Neuron (in vitro differentiated cells): ENCODE results near the gene SLC6A2.

Source experiments
- H2AFZ ChIP-seq: one replicate; pipeline ENCODE4 v1.6.1; 2013; ENCODE audit warnings: low read depth, mild to moderate bottlenecking, inconsistent platforms, low read length, moderate library complexity
- H3K27me3 ChIP-seq: one replicate; pipeline ENCODE4 v1.6.1; 2013; ENCODE audit warnings: low read length; ENCODE audit not compliant: insufficient read depth
- H3K36me3 ChIP-seq: one replicate; pipeline ENCODE4 v1.6.1; 2013; ENCODE audit warnings: low read length; ENCODE audit not compliant: insufficient read depth
- H3K4me1 ChIP-seq: one replicate; pipeline ENCODE4 v1.6.1; 2013; ENCODE audit warnings: low read length; ENCODE audit not compliant: insufficient read depth
- H3K4me3 ChIP-seq: 2 replicates; pipeline ENCODE4 v1.5.1; 2013; ENCODE audit warnings: mild to moderate bottlenecking, low read length, moderate library complexity
- H3K9me3 ChIP-seq: one replicate; pipeline ENCODE4 v1.6.1; 2013; ENCODE audit warnings: low read length

SLC6A2 gene

DNA sequence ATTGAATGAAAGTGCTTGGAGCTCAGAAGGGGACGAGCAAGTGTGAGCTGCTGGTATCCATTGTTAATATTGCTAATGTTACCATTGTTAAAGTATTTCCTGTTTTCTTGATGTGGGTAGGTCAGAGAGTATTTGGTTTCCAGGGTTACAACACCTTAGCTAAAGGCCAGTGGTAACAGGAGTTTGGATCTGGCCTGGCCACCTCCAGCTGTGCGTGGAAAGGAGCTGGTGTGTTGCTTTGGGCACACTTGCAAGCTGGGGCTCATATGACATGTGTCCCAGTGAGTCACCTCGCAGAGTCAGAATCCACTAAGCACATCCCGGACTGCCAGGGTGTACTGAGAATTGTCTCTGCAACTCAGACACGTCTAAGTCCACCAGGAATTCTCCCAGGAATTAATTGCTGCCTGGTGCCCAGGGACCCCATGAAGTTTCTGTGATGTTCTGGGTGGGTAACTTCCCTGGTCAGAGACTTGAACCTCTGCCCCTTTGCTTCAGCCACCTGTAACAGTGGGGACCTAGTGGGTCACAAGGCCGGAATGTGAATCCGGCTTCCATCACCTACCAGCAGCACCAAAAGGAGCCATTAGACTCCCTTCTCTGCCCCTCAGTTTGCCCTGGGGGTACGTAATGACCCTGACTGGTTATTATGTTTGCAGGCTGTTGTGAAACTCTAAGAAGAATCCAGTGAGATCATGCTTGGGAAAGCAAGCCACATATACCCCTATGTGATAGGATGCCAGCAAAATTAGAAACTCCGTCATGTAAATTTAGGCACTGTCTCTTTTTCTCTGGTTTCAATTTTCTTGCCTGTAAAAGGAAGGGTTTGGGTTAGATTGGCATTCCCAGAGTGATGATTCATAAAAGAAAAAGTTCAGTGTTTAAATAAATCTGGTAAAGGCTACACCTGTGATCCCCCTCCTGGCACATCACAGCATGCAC is 12.8 kb downstream of the SLC6A2 start:
- Histone ChIP-seq H3K27me3 (no peaks in the 10 kb centered on the region), H3K36me3 (no peaks in the 10 kb centered on the region), H2AFZ (no peak overlapping the region), H3K4me3 (no peak overlapping the region), H3K4me1 (no peaks in the 10 kb centered on the region), H3K9me3 (no peaks in the 10 kb centered on the region)

DNA sequence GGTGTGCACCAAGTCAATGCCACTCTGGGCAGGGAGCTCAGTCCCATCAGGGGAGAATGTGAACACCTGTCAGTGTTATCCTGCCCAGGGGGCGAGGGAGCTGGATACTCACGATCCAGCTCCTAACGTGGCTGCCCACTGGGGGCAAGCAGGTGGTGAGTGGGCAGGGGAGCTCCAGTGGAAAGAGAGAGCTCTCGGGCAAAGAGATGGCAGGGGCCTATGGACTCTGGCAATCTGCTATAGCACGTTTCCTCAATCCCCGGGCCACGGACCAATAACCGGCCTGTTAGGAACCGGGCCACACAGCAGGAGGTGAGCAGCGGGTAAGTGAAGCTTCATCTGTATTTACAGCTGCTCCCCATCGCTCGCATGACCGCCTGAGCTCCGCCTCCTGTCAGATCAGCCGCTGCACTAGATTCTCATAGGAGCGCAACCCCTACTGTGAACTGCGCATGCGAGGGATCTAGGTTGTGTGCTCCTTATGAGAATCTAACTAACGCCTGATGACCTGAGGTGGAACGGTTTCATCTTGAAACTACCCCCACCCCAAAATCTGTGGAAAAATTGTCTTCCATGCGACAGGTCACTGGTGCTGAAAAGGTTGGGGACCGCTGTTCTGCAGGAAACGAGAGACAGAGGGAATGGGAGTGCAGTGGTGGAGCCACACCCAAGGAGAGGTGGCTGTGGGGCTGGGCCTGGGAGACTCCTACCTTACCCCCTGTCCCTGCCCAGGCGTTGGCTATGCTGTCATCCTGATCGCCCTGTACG is 15.6 kb downstream of the SLC6A2 start:
- H3K36me3 ChIP-seq, result no peaks in the 10 kb centered on the region

DNA sequence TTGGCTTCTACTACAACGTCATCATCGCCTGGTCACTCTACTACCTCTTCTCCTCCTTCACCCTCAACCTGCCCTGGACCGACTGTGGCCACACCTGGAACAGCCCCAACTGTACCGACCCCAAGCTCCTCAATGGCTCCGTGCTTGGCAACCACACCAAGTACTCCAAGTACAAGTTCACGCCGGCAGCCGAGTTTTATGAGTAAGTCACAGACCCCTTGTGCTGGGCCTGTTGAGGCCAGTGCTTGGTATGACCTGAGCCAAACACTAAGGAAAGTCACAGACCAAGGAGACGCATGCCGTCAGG is 16.1 kb downstream of the SLC6A2 start:
- no peaks in the 10 kb centered on the region for H3K4me1 ChIP-seq
- no peaks in the 10 kb centered on the region for H3K9me3 ChIP-seq
- H3K36me3 ChIP-seq, result no peaks in the 10 kb centered on the region
- H2AFZ ChIP-seq, result no peak overlapping the region
- peaks cover 2% of the 10 kb centered on the region for H3K27me3 ChIP-seq
- H3K4me3 ChIP-seq, result no peak overlapping the region

More for the DNA sequence above, 15.6 kb downstream of the SLC6A2 start:
- H3K4me1 ChIP-seq, result no peaks in the 10 kb centered on the region
- no peak overlapping the region for H2AFZ ChIP-seq
- H3K9me3 ChIP-seq, result no peaks in the 10 kb centered on the region
- peaks cover 1% of the 10 kb centered on the region for H3K27me3 ChIP-seq
- no peak overlapping the region for H3K4me3 ChIP-seq

DNA sequence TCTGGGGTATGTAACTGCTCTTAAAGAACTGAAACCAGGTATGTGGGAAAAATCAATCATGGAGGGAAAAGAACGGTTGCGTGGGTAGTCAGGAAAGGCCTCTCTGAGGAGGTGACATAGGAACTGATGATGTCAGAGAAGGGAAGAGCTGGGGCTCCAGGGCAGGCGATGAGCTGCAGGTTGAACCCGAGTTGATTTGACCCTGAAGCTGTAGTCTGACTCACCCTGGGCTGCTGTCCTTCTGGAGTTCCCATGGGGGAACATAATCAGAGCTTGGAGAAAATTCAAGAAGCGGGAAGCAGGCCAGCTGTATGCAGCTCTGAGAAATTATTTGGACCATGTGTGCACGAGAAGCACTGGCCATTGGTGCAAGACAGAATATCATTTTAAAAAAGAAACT is 16.7 kb downstream of the SLC6A2 start:
- Histone ChIP-seq H3K27me3 (peaks cover 2% of the 10 kb centered on the region), H3K36me3 (no peaks in the 10 kb centered on the region), H3K9me3 (no peaks in the 10 kb centered on the region), H3K4me3 (no peak overlapping the region), H3K4me1 (no peaks in the 10 kb centered on the region), H2AFZ (no peak overlapping the region)

DNA sequence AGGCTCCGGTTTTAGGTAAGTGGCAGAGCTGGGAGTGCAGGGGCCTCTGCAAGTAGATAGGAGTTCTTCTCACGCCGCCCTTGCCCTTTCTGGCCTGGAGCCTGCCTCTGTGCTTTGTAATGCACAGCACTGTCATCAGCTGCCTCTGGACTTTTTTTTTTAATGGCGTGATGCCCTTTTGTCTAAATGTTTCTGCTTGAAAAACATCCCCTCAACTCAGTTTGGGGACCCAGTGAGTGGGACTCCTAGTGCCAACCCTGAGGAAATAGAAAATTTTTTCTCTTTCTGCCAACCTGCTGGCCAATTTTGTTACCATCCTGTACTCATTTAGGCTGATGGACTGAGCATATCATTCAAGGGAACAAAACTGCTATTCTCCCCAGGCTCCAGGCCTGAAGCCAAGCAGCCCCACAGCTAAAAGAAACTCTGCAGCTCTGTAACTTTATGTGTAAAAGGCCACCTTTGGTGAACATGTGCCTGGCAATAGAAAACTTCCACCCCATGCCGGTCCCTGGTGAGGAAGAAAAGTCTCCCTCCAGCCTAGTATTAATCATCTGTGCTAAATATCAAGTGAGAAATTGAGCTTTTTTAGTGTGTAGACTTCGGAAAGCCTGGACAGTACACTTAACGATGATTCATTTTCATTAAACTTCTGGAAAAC is 22.5 kb downstream of the SLC6A2 start:
- Histone ChIP-seq H3K9me3 (no peaks in the 10 kb centered on the region), H3K36me3 (no peaks in the 10 kb centered on the region), H3K4me3 (no peak overlapping the region), H2AFZ (no peak overlapping the region), H3K27me3 (peaks cover 7% of the 10 kb centered on the region), H3K4me1 (no peaks in the 10 kb centered on the region)

- H3K4me3 ChIP-seq, result no peak overlapping the region
- H3K9me3 ChIP-seq, result no peaks in the 10 kb centered on the region
- no peaks in the 10 kb centered on the region for H3K4me1 ChIP-seq
- no peak overlapping the region for H2AFZ ChIP-seq
- H3K36me3 ChIP-seq, result no peaks in the 10 kb centered on the region
- peaks cover 5% of the 10 kb centered on the region for H3K27me3 ChIP-seq
These were observed 26.3 kb downstream of the SLC6A2 start for GRCh38 chr16:55682086-55682485.

- Histone ChIP-seq H2AFZ (no peak overlapping the region), H3K36me3 (no peaks in the 10 kb centered on the region), H3K27me3 (no peaks in the 10 kb centered on the region), H3K4me1 (no peaks in the 10 kb centered on the region), H3K4me3 (no peak overlapping the region), H3K9me3 (no peaks in the 10 kb centered on the region)
These were observed 30.2 kb downstream of the SLC6A2 start for GRCh38 chr16:55685973-55686372.

DNA sequence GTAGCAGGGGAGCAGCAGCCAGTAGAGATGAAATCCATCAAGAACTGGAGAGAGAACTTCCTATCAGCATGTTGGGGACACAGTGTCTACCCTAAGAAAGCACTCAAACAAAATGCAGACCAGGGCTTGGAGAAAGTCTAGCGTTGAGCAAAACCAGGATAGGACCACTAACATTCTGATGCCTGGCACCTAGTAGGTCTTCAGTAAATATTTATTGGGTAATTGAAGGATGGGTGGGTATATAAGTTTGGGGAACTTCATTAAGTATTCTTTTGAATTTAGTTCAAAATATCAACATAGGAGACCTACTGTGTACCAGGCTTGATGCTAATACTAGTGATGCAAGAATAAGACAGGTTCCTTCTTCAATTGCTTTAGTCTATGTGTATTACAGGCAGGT is 30.9 kb downstream of the SLC6A2 start:
- H3K4me1 ChIP-seq, result no peaks in the 10 kb centered on the region
- no peaks in the 10 kb centered on the region for H3K27me3 ChIP-seq
- no peaks in the 10 kb centered on the region for H3K36me3 ChIP-seq
- H3K4me3 ChIP-seq, result no peak overlapping the region
- H3K9me3 ChIP-seq, result no peaks in the 10 kb centered on the region
- no peak overlapping the region for H2AFZ ChIP-seq

DNA sequence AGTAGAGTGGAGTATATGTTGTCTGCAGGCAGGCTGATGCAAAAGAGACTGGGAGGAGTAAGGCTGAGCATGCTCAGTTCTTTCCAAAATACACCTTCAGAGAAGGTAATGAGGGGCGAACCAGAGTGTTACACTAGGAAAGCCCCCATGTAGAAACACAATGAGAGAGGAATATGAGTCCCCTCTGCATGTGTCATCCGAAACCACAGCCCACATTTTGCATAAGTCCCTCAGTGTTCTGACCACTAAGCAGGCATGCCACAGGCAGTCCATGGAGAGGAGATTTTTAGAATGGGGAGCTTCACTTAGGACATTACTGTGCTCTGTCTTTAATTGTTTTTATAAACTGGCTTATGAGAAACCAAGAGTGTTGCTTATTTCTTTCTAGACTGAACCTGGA is 32.0 kb downstream of the SLC6A2 start:
- no peaks in the 10 kb centered on the region for H3K36me3 ChIP-seq
- H3K9me3 ChIP-seq, result no peaks in the 10 kb centered on the region
- H2AFZ ChIP-seq, result no peak overlapping the region
- no peak overlapping the region for H3K4me3 ChIP-seq
- no peaks in the 10 kb centered on the region for H3K27me3 ChIP-seq
- H3K4me1 ChIP-seq, result no peaks in the 10 kb centered on the region

GRCh38 chr16:55690841-55691240 is 35.1 kb downstream of the SLC6A2 start:
- Histone ChIP-seq H3K4me1 (no peaks in the 10 kb centered on the region), H2AFZ (no peak overlapping the region), H3K36me3 (no peaks in the 10 kb centered on the region), H3K9me3 (no peaks in the 10 kb centered on the region), H3K27me3 (no peaks in the 10 kb centered on the region), H3K4me3 (no peak overlapping the region)

- Histone ChIP-seq H2AFZ (no peak overlapping the region), H3K27me3 (no peaks in the 10 kb centered on the region), H3K4me1 (no peaks in the 10 kb centered on the region), H3K4me3 (no peak overlapping the region), H3K36me3 (no peaks in the 10 kb centered on the region), H3K9me3 (no peaks in the 10 kb centered on the region)
These were observed 36.0 kb downstream of the SLC6A2 start for GRCh38 chr16:55691771-55692170.

DNA sequence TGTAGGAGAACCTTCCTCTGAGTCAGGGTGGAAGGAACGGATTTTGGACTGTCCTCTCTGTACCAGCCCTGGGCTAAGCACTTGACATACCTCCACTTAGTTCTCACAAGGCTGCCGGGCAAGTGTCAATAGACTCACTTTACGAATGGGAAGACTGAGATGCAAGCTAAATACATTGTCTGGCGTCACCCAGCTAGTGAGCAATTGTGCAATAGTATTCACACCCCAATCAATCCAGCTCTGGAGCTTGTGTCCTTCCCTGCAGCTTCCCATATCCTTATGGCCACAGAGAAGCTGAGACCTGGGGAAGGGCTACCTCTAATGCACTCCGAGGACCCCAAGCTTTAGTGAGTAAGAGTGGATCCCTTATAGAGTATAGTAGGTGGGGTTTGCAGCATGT is 39.8 kb downstream of the SLC6A2 start:
- no peaks in the 10 kb centered on the region for H3K27me3 ChIP-seq
- H3K36me3 ChIP-seq, result no peaks in the 10 kb centered on the region
- no peak overlapping the region for H2AFZ ChIP-seq
- H3K4me3 ChIP-seq, result no peak overlapping the region
- H3K9me3 ChIP-seq, result no peaks in the 10 kb centered on the region
- H3K4me1 ChIP-seq, result no peaks in the 10 kb centered on the region

GRCh38 chr16:55697867-55698266 is 42.1 kb downstream of the SLC6A2 start:
- no peaks in the 10 kb centered on the region for H3K9me3 ChIP-seq
- no peak overlapping the region for H3K4me3 ChIP-seq
- no peaks in the 10 kb centered on the region for H3K36me3 ChIP-seq
- no peak overlapping the region for H2AFZ ChIP-seq
- H3K4me1 ChIP-seq, result no peaks in the 10 kb centered on the region
- peaks cover 2% of the 10 kb centered on the region for H3K27me3 ChIP-seq
